Left lobe of liver (tissue), 2 donors: ENCODE data around the gene LYZL1. TPM values are rescaled to one million over a fixed set of nuclear protein-coding genes. Genes with fewer than 3 reads are reported as not detected.
"Not testable (repeated sequence)": the region's sequence is repeated elsewhere in the genome, so short reads cannot be mapped to it uniquely, and the experiment has no call there.

ENCODE experiments used
- ATAC-seq: fragments of 200-7000 bp; cut with Tn5 transposase; one replicate; pipeline ENCODE4 v1.9.1; 2020; ENCODE audit warnings: mild to moderate bottlenecking, moderate library complexity
- DNase-seq: peaks from one replicate; pipeline ENCODE4 v3.0.0-alpha.2; 2020; ENCODE audit warnings: low spot score
- total RNA-seq: library from RNA; stranded (reverse); gene quantifications from one replicate; pipeline ENCODE4 v1.2.1, GENCODE V29; 2021
- donor health status: DM: no; HTN: no; CAD: no; lungs with moderate emphysema.
- donor health status: DM: no; HTN: yes; CAD: no.

The LYZL1 gene
- total RNA-seq, 1 donor from 2014 or later: not detected

GRCh38 chr10:29304995-29305335, 16.1 kb downstream of the LYZL1 start:
- no peak for ATAC-seq
- DNase-seq: no peak

- DNase-seq (no peak), ATAC-seq (no peak)
Measured at GRCh38 chr10:29306688-29307087, 17.8 kb downstream of the LYZL1 start.

- ATAC-seq, DNase-seq: not testable (repeated sequence)
Measured at GRCh38 chr10:29308142-29308541, 19.3 kb downstream of the LYZL1 start.

GRCh38 chr10:29309465-29309864, 20.6 kb downstream of the LYZL1 start:
- ATAC-seq: no peak
- no peak for DNase-seq

GRCh38 chr10:29310463-29310862, 21.6 kb downstream of the LYZL1 start:
- not testable (repeated sequence) for DNase-seq, ATAC-seq

- DNase-seq (no peak), ATAC-seq (no peak)
Measured at GRCh38 chr10:29313071-29313470, 24.2 kb downstream of the LYZL1 start.

- no peak for ATAC-seq
- no peak for DNase-seq
Measured at GRCh38 chr10:29314726-29315125, 25.9 kb downstream of the LYZL1 start.

- DNase-seq: no peak
- ATAC-seq: no peak
Measured at GRCh38 chr10:29315814-29316213, 26.9 kb downstream of the LYZL1 start.

GRCh38 chr10:29316308-29317026, 27.6 kb downstream of the LYZL1 start:
- no peak for DNase-seq

GRCh38 chr10:29317027-29317420, 28.2 kb downstream of the LYZL1 start:
- DNase-seq (no peak), ATAC-seq (peak; percentile 0)

More at GRCh38 chr10:29316308-29317026, 27.6 kb downstream of the LYZL1 start:
- no peak for ATAC-seq

- peak; percentile 59 for ATAC-seq
- peak; percentile 80 for DNase-seq
Measured at GRCh38 chr10:29317423-29318021, 28.7 kb downstream of the LYZL1 start.

- peak; percentile 91 for DNase-seq
- ATAC-seq: peak; percentile 78
Measured at GRCh38 chr10:29318141-29319071, 29.5 kb downstream of the LYZL1 start.

- ATAC-seq (peak; percentile 36), DNase-seq (peak; percentile 55)
Measured at GRCh38 chr10:29319205-29319781, 30.4 kb downstream of the LYZL1 start.

GRCh38 chr10:29320680-29321121, 31.8 kb downstream of the LYZL1 start:
- ATAC-seq, DNase-seq: not testable (repeated sequence)

- no peak for DNase-seq
- no peak for ATAC-seq
Measured at GRCh38 chr10:29321656-29322055, 32.8 kb downstream of the LYZL1 start.

- ATAC-seq: peak; percentile 24
- DNase-seq: peak; percentile 75
Measured at GRCh38 chr10:29322918-29323317, 34.0 kb downstream of the LYZL1 start.

- no peak for ATAC-seq
- no peak for DNase-seq
Measured at GRCh38 chr10:29323367-29323766, 34.5 kb downstream of the LYZL1 start.

- peak; percentile 88 for DNase-seq
Measured at GRCh38 chr10:29324220-29324841, 35.5 kb downstream of the LYZL1 start.

GRCh38 chr10:29326299-29326698, 37.4 kb downstream of the LYZL1 start:
- no peak for DNase-seq
- peak; percentile 14 for ATAC-seq

More at GRCh38 chr10:29324220-29324841, 35.5 kb downstream of the LYZL1 start:
- peak; percentile 75 for ATAC-seq
